DOHH2 (cell line): ENCODE results near the gene SMCO4.

Experiments
- H3F3A ChIP-seq: fragments of 200-600 bp; sonication (generic), shearing (Covaris generic); 2 replicates; pipeline ENCODE4 v1.6.0; 2016; ENCODE audit warnings: antibody characterized with exemption, mild to moderate bottlenecking; ENCODE audit not compliant: control insufficient read depth, insufficient read depth
- H3K27ac ChIP-seq: fragments of 200-600 bp; sonication (generic); 2 replicates; pipeline ENCODE4 v1.5.1; 2014; ENCODE audit warnings: low read depth, mild to moderate bottlenecking, low read length, moderate library complexity
- H3K27me3 ChIP-seq: fragments of 200-600 bp; sonication (generic); 2 replicates; pipeline ENCODE4 v1.6.1; 2014; ENCODE audit warnings: mild to moderate bottlenecking, low read length, mixed read lengths; ENCODE audit not compliant: control insufficient read depth
- H3K36me3 ChIP-seq: fragments of 200-600 bp; sonication (generic); 2 replicates; pipeline ENCODE4 v1.6.1; 2014; ENCODE audit warnings: mild to moderate bottlenecking, low read length, moderate library complexity, mixed read lengths; ENCODE audit not compliant: control insufficient read depth
- H3K4me1 ChIP-seq: fragments of 200-600 bp; sonication (generic); 2 replicates; pipeline ENCODE4 v1.6.1; 2014; ENCODE audit warnings: mild to moderate bottlenecking, low read length, mixed read lengths; ENCODE audit not compliant: control insufficient read depth
- H3K4me2 ChIP-seq: fragments of 200-600 bp; sonication (generic); 2 replicates; pipeline ENCODE4 v1.6.0; 2014; ENCODE audit warnings: mild to moderate bottlenecking, low read length, moderate library complexity
- H3K4me3 ChIP-seq: fragments of 200-600 bp; sonication (generic); 2 replicates; pipeline ENCODE4 v1.5.1; 2014; ENCODE audit warnings: mild to moderate bottlenecking, low read length, mixed read lengths
- H3K79me2 ChIP-seq: fragments of 200-600 bp; sonication (generic); 2 replicates; pipeline ENCODE4 v1.6.1; 2014; ENCODE audit warnings: mild to moderate bottlenecking, low read length, mixed read lengths; ENCODE audit not compliant: control insufficient read depth
- H3K9me2 ChIP-seq: fragments of 200-600 bp; sonication (generic); replicated peaks from 2 replicates; pipeline ENCODE4 v1.6.1; 2014; ENCODE audit warnings: mild to moderate bottlenecking, low read length, mixed read lengths; ENCODE audit not compliant: control insufficient read depth
- H3K9me3 ChIP-seq: fragments of 200-600 bp; sonication (generic); 2 replicates; pipeline ENCODE4 v1.6.1; 2014; ENCODE audit warnings: antibody characterized with exemption, low read length, mixed read lengths; ENCODE audit not compliant: control insufficient read depth, insufficient read depth
- H4K20me1 ChIP-seq: fragments of 200-600 bp; sonication (generic); 2 replicates; pipeline ENCODE4 v1.6.0; 2014; ENCODE audit warnings: low read depth, mild to moderate bottlenecking, antibody characterized with exemption, low read length, moderate library complexity; ENCODE audit not compliant: control insufficient read depth, insufficient read depth
- EZH2phosphoT487 ChIP-seq: fragments of 200-600 bp; sonication (generic); IDR thresholded peaks from 2 replicates; pipeline ENCODE4 v1.6.1; 2017; ENCODE audit warnings: borderline replicate concordance, mild to moderate bottlenecking, antibody characterized with exemption, low read length, moderate library complexity, mixed read lengths
- TF ChIP-seq, protein P1 (sequence below): fragments of 200-600 bp; sonication (generic); IDR thresholded peaks from one replicate; pipeline ENCODE4 v1.5.1; 2014; ENCODE audit warnings: antibody characterized with exemption, mild to moderate bottlenecking, low read depth, low read length; ENCODE audit not compliant: poor library complexity, severe bottlenecking

Gene SMCO4

DNA sequence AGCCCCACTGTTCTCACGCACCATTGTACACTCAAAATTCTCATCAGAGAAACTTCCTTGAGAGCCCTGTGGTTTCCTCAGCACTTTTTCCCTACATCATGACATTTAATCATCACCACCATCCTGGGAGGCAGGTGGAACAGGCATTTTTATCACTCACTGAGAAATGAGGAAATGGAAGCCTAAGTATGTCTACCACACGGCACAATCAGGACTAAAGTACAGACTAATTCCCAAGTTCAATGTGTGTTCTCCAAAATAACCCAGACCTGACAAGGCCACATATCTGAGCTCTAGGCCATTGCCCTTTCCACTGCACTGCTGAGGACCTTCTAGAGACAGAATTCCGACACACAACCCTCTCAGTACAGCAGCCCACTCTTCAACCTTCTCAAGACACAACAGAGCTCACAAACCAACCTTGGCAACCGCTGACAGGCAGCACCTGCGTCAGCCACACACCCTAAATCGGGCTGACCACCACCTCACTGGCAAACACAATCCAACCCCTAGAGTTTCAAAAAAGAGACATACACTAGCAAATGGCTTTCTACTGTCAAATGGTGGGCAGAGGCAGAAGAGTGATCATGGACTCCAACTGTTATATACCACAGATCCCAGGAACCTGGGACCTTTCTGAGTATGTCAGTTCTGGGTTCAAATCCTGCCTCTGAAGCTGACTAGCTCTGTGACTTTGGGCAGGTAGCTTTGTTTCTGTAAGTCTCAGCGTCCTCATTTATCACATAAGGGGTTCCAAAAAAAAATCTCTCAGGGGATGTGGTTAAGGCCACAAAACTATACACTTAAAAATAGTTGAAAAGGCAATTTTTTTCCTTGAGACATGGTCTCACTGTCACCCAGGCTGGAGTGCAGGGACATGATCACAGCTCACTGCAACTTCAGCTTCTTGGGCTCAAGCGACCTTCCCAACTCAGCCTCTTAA is 16.3 kb downstream of the SMCO4 start:
- no peaks in the 10 kb centered on the region for H3F3A ChIP-seq
- no peak overlapping the region for H3K27ac ChIP-seq
- H3K27me3 ChIP-seq, result no peaks in the 10 kb centered on the region
- TF ChIP-seq, protein P1, sequence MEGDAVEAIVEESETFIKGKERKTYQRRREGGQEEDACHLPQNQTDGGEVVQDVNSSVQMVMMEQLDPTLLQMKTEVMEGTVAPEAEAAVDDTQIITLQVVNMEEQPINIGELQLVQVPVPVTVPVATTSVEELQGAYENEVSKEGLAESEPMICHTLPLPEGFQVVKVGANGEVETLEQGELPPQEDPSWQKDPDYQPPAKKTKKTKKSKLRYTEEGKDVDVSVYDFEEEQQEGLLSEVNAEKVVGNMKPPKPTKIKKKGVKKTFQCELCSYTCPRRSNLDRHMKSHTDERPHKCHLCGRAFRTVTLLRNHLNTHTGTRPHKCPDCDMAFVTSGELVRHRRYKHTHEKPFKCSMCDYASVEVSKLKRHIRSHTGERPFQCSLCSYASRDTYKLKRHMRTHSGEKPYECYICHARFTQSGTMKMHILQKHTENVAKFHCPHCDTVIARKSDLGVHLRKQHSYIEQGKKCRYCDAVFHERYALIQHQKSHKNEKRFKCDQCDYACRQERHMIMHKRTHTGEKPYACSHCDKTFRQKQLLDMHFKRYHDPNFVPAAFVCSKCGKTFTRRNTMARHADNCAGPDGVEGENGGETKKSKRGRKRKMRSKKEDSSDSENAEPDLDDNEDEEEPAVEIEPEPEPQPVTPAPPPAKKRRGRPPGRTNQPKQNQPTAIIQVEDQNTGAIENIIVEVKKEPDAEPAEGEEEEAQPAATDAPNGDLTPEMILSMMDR, result no peak
- TF ChIP-seq EZH2phosphoT487, result no peak
- no peak overlapping the region for H3K4me3 ChIP-seq
- no peaks in the 10 kb centered on the region for H4K20me1 ChIP-seq
- no peaks in the 10 kb centered on the region for H3K79me2 ChIP-seq
- H3K4me2 ChIP-seq, result peak overlapping the region; percentile 33
- no peaks in the 10 kb centered on the region for H3K9me2 ChIP-seq
- no peaks in the 10 kb centered on the region for H3K36me3 ChIP-seq
- no peaks in the 10 kb centered on the region for H3K9me3 ChIP-seq
- H3K4me1 ChIP-seq, result peaks cover 24% of the 10 kb centered on the region

GRCh38 chr11:93526346-93526633 is 16.9 kb downstream of the SMCO4 start:
- Histone ChIP-seq H3K4me1 (peaks cover 26% of the 10 kb centered on the region), H3K79me2 (no peaks in the 10 kb centered on the region)

GRCh38 chr11:93525601-93526345 is 17.4 kb downstream of the SMCO4 start:
- H4K20me1 ChIP-seq, result no peaks in the 10 kb centered on the region
- no peaks in the 10 kb centered on the region for H3K36me3 ChIP-seq
- TF ChIP-seq EZH2phosphoT487, result no peak
- TF ChIP-seq, protein P1, result no peak
- no peak overlapping the region for H3K27ac ChIP-seq
- no peak overlapping the region for H3K4me3 ChIP-seq
- H3F3A ChIP-seq, result no peaks in the 10 kb centered on the region
- H3K4me2 ChIP-seq, result peak overlapping the region; percentile 33; the same call in 1 of the 2 replicates
- no peaks in the 10 kb centered on the region for H3K79me2 ChIP-seq
- no peaks in the 10 kb centered on the region for H3K9me2 ChIP-seq
- H3K4me1 ChIP-seq, result peaks cover 30% of the 10 kb centered on the region
- no peaks in the 10 kb centered on the region for H3K27me3 ChIP-seq
- H3K9me3 ChIP-seq, result no peaks in the 10 kb centered on the region

More at GRCh38 chr11:93526346-93526633, 16.9 kb downstream of the SMCO4 start:
- Histone ChIP-seq H3K4me2 (peak overlapping the region; percentile 33), H3K27ac (no peak overlapping the region), H3K4me3 (no peak overlapping the region), H4K20me1 (no peaks in the 10 kb centered on the region), H3K9me3 (no peaks in the 10 kb centered on the region), H3F3A (no peaks in the 10 kb centered on the region), H3K9me2 (no peaks in the 10 kb centered on the region), H3K27me3 (no peaks in the 10 kb centered on the region), H3K36me3 (no peaks in the 10 kb centered on the region)
- TF ChIP-seq EZH2phosphoT487, result no peak
- TF ChIP-seq, protein P1, result no peak
